Measurements from ENCODE around the gene TROAP.

TROAP gene

GRCh38 chr12:49344486-49345050 lies 21.5 kb downstream of the TROAP start:
- DNase-seq: no peak

DNA sequence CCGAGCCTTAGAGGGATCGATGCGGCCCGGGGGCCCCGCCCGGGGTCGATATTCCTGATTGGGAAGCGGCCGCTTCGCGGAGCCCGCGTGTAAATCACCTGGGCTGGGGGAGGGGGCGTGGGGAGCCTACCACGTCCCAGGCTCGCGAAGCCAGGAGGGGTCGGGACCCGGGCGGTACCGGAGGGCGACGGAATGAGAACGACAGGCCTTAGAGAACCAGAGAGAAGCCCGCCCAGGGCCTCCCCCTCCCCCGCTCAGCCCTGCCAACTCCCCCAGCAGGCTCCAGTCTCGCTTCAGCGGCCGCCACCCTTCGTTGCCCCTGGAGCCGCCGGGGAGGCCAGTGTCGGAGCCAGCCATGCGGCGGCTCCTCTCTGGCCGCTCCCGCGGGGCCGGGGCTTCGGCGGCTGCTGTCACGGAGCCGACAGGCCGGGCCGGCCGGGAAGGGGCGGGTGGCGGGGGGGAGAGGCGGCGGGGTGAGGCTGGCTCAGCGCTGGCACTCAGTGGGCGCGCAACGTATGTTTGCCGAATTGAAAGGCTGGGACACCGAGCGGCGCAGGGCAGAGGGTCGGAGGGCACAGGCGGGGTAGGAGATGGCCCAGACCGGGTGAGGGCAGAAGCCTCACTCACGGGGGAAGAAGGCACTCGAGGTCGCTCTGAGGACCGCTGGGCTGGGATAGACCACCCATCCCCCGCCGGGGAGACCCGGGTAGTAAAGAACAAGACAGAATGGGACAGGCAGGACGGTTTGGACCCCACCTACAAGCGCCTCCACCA lies 22.2 kb downstream of the TROAP start:
- DNase-seq: no peak

GRCh38 chr12:49345825-49346658 lies 23.0 kb downstream of the TROAP start:
- no peak for DNase-seq

DNA sequence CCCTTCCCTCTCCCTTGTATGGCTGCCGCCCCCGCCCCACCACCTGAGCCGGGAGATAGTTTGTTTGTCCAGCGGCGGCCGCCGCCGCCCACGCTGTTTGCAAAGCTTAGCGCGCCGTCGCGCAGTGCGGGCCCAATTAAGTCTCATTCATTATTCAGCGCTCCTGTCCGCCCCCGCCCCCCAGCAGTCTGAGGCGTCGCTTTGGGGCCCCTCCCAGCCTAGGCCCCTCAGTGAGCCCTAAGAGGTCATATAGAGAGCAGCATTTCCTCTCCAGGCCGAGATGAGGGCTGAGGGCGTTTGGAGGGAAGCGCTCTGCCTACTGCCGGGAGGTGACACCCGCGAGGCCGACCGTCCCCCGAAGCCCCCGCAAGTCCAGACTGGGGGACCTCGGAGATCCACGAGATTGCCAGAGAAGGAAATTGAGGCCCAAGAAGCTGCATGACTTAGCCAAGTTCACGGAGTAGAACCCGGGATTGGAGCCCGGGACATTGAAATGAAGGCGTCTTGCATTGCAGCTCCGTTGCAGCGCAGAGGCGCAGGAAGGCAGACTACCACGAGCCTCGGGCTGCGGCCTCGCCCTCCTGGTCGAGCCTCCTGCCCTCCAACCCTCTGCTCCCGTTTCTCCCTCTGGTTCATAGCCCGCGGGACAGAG lies 23.7 kb downstream of the TROAP start, which contains the start of gene DNAJC22:
DNAJC22 (plus strand) TSS at position 230 of the 652 bp plus-strand sequence. CDS start 1,985 bp downstream, outside the sequence.
- no peak for DNase-seq

DNA sequence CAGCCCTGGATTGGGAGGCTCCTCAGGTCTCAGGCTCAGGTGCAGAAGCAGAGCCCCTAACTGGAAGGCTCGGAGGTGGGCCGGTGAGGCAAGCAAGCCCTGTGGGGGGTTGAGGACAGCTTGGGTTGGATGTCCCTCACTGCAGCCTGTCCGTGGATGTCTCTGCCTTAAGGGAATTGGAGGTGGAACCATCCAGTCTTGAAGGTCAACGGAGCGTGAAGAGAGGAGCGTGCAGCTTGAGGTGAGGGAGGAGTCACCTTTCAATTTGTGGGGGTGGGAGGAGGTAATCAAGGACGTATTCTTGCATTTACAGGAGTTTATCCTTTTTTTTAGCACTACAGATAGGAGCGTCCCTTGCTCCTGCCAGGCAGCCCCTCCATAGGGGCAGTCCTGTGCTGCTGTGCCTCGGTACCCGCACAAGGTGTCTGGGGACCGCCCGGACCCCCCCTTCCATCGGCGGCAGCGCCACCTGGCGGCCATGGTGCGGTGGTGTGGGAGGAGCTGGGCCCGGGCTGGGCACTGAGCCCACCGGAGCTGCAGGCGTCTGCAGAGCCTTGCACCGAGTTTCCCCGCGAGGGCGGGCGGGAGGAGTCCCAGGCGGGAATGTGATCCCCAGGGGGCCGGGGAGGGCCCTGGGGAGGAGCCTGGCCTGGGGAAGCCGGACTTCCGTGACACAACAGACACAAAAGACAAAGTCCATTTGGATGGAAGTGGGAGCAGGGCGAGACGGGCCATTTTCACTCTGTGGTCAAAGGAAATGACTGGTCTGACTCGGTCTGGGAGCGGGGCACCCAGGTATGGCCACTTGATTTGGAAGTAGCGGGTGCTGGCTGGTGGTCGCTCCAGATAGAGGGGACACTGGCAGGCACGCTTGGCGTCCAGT lies 24.5 kb downstream of the TROAP start:
- DNase-seq: peak; percentile 33

- no peak for DNase-seq
Observed at GRCh38 chr12:49348781-49349180, 25.7 kb downstream of the TROAP start.

GRCh38 chr12:49349266-49349665 lies 26.2 kb downstream of the TROAP start:
- no peak for DNase-seq

GRCh38 chr12:49352351-49352750 lies 29.3 kb downstream of the TROAP start:
- no peak for DNase-seq

DNA sequence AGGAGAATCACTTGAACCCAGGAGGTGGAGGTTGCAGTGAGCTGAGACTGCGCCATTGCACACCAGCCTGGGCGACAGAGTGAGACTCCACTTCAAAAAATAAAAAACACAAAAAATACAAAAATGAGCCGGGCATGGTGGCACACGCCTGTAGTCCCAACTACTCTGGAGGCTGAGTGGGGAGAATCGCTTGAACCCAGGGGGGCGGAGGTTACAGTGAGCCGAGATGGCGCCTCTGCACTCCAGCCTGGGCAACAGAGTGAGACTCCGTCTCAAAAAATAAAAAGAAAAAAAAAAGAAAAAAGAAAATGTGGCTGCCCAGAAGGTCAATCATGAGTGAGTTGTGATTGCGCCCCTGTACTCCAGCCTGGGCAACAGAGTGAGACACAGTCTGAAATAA lies 32.9 kb downstream of the TROAP start:
- DNase-seq: no peak

DNA sequence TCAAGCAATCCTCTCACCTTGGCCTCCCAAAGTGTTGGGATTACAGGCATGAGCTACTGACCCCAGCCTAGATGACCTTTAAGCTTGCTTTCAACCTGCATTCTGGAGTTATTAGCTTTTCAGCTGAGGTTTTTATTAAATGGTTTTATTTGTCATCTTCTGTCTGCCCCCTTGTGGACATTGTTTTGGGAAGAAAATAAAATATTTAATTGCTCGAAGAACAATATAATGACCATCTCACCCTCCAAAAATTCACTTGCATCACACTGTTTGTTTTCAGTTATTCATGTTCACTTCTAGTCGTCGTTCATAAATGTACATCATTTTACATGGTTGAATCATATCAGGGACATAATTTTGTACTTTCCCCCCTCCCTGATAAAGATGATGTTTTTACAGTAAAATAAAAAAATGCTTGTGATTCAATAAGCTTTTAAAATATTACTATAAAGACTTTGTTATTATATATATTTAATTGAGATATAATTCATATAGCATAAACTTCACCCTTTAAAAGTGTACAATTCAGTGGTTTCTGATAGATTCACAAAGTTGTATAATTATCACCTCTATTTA lies 34.1 kb downstream of the TROAP start:
- no peak for DNase-seq

DNA sequence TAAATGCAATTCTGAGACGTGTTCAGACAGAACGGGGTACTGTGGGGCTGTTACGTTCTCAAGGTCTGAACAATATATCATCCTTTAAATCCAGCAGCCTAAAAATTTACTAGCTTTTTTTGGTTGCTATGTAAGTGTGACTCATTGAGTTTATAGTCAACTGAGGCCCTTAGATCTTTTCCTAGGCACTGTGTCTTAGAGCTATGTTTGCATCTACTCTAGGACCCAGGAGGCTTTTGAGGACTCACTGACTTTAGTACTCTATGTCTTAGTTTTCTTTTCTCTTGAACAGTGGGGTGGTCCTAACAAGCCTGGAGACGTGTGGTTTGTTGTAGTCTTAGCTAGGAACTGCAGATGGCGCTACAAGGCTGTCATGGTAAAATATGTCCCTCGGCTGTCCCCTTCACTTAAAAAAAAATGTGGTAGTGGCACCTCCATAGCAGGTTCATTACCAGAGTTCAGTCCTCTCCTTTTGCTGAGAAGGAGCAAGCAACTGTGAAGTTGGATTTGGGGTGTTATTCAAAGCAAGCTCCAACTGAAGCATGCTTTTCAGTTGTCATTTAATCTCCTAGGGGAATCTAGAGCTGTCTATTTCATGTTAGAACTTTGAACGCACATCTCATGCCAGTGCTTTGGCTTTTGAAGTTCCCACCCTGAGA lies 35.6 kb downstream of the TROAP start:
- peak; percentile 21 for DNase-seq

DNA sequence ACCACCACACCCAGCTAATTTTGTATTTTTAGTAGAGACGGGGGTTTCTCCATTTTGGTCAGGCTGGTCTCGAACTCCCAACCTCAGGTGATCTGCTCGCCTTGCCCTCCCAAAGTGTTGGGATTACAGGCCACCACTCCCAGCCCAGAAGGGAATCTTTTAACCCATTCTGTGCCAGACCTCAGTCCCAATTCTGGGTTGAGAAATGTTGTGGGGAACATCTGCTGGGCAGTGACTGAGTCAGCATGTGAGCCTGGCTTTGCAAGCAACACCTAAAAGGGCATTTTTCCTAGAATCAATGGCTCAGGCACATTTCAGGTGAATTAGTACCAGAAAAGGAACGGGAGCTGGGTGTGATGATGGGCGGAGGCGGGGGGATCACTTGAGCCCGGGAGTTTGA lies 36.6 kb downstream of the TROAP start:
- DNase-seq: no peak

- no peak for DNase-seq
Observed at GRCh38 chr12:49362077-49362476, 39.0 kb downstream of the TROAP start.

DNA sequence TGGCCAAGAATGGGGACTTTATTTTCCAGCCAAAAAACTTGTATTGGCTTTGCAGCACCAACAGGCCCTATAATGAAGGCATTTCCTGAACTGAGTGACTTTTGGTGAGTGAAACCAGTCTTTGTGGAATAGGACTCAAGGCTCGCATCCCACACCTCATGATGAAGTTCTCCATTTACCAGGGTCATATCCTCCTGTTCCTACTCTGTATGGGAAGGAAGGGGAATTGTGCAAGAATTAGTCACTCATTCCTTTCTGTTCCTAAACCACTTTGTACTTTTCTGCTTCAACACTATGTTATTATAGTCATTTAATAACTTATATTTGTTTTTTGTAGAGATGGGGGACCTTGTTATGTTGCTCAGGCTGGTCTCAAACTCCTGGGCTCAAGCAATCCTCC lies 41.9 kb downstream of the TROAP start:
- no peak for DNase-seq

DNA sequence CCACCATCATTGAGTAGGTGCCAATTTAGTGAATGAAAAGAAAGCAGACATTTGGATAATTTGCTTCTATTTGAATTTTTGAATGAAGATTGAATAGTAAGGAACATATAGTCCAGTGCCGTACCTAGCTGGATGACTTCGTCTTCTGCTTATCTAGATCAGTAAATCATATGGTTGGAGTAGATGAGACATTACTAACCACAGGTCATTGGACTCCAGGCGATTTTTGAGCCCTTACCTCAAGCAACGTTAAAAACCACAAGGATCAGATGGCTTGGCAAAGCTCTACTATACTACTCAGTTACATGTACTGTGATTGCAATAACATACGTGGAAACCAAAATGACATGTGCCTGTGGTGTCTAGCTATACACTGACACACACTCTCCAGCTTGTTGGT lies 42.5 kb downstream of the TROAP start:
- no peak for DNase-seq

- DNase-seq: no peak
Observed at GRCh38 chr12:49366096-49366651, 43.1 kb downstream of the TROAP start.

DNA sequence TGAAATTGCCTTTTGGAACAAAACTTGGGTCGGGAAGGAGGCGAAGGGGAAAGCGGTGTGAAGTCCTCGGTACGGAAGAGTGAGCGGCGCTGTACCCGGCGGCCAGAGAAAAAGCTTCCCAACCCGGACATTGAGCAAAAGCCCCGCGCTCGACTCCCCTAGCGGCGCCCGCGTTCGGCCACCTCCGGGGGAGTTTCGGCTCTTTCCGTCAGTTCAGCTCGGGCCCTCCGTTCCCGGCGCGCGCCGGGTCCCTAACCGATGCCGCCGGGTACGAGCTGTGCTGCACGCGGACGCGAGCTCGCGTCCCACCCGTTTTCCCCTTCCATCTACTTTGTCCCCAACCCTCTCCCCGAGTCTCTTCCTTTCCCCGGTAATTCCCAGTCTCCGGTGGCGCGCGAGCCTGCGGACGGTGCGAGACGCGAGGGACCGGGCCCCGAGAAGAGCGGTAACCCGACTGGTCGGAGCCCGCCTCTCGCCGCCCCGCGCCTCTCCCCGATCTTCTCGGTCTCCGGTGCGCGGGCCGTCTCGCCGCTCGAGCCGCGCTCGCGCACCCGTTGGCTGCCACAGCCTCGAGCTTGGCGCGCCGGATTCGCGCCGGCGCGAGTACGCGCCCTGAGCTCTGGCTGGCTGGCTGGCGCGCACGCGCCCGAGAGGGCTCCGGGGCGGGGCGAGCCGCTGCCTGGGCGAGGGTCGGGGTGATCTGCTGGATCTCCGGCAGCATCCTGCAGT lies 43.8 kb downstream of the TROAP start:
- peak; percentile 80 for DNase-seq

DNA sequence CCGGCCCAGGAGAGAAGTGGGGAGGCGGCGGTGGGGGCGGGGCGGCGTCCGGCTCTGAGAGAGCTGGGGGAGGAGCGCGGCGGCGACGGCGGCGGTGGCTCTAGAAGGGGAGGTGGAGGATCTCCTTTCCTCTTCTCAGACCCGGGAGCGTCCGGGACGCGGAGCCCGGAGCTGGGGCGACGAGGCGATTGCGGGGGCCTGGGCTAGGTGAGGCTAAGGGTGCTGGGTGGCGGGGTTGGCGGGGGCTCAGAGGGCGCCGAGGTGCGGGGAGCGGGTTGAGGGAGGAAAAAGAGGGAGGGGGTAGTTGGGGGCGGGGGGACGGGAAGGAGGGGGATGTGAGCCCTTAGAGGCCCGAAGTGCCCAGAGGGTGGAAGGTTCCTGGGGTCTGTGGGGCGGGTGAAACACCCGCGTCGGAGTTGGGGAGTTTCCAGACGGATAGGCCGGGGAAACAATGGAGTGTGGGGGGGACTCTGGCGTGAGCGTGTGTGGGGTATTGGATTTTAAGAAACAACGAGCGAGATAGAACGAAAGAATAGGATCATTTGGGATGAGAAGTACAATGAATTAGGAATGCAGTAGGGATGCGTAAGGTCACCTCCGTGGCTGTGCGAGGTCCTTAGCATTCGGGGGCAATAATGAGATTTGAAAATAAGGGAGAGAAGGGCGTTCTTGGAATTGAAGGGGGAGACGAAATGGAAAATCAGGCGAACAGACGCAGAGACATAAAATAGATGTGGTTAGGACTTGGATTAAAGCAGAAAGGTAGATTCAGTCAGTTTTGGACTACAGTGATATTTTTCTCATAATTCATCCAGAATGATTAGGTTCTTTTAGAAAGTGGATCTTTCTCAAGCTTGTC lies 44.6 kb downstream of the TROAP start, which contains the start of gene SPATS2:
SPATS2 (plus strand) TSS at position 82 of the 859 bp plus-strand sequence. CDS start 93,551 bp downstream, outside the sequence.
- DNase-seq: no peak

GRCh38 chr12:49368240-49368600 lies 45.2 kb downstream of the TROAP start:
- DNase-seq: no peak
